ENCODE results near the gene LAYN.

LAYN gene

GRCh38 chr11:111502611-111503010 lies 37.9 kb upstream of the LAYN start:
- no peak for TF ChIP-seq CTCF (conservative IDR thresholded peaks at IDR 0.05; ENCODE audit: low read depth, low read length)
- Histone ChIP-seq H3K4me2 (no peak overlapping the region), H3K27me3 (ENCODE audit: insufficient read depth, low read depth) (no peaks in the 10 kb centered on the region), H3K36me3 (ENCODE audit: insufficient read depth) (no peaks in the 10 kb centered on the region), H3K4me3 (IDR thresholded peaks at IDR 0.05; ENCODE audit: insufficient read depth, low read depth, low read length) (no peak overlapping the region), H4K20me1 (ENCODE audit: insufficient read depth) (no peaks in the 10 kb centered on the region), H3K79me2 (ENCODE audit: insufficient read depth, low read depth) (no peaks in the 10 kb centered on the region), H3K9ac (no peak overlapping the region), H2AFZ (ENCODE audit: low read depth) (no peak overlapping the region), H3K27ac (no peak overlapping the region), H3K4me1 (ENCODE audit: low read depth, poor library complexity, severe bottlenecking) (no peaks in the 10 kb centered on the region)

GRCh38 chr11:111510311-111510710 lies 30.2 kb upstream of the LAYN start:
- TF ChIP-seq CTCF (conservative IDR thresholded peaks at IDR 0.05; ENCODE audit: low read depth, low read length): no peak
- H3K4me3 ChIP-seq (IDR thresholded peaks at IDR 0.05; ENCODE audit: insufficient read depth, low read depth, low read length): no peak overlapping the region
- H3K27me3 ChIP-seq (ENCODE audit: insufficient read depth, low read depth): no peaks in the 10 kb centered on the region
- no peak overlapping the region for H3K9ac ChIP-seq
- no peaks in the 10 kb centered on the region for H3K36me3 ChIP-seq (ENCODE audit: insufficient read depth)
- H3K4me1 ChIP-seq (ENCODE audit: low read depth, poor library complexity, severe bottlenecking): no peaks in the 10 kb centered on the region
- no peak overlapping the region for H3K27ac ChIP-seq
- H3K4me2 ChIP-seq: no peak overlapping the region
- no peak overlapping the region for H2AFZ ChIP-seq (ENCODE audit: low read depth)
- no peaks in the 10 kb centered on the region for H3K79me2 ChIP-seq (ENCODE audit: insufficient read depth, low read depth)
- H4K20me1 ChIP-seq (ENCODE audit: insufficient read depth): no peaks in the 10 kb centered on the region

GRCh38 chr11:111512296-111513239 lies 28.0 kb upstream of the LAYN start, which contains the start of gene BTG4:
Gene BTG4, minus strand, starts transcription at chr11:111512386. Its CDS starts 13,610 bp downstream, at chr11:111498776.
- H3K4me3 ChIP-seq (IDR thresholded peaks at IDR 0.05; ENCODE audit: insufficient read depth, low read depth, low read length): no peak within 1 kb of the TSS

GRCh38 chr11:111513240-111513605 lies 27.3 kb upstream of the LAYN start:
- Histone ChIP-seq H3K4me2 (peak overlapping the region; percentile 21; the same call in 1 of the 2 replicates), H3K36me3 (ENCODE audit: insufficient read depth) (no peaks in the 10 kb centered on the region), H3K4me1 (ENCODE audit: low read depth, poor library complexity, severe bottlenecking) (no peaks in the 10 kb centered on the region), H3K9ac (peak overlapping the region; percentile 51; the same call in 1 of the 2 replicates), H4K20me1 (ENCODE audit: insufficient read depth) (no peaks in the 10 kb centered on the region), H3K27me3 (ENCODE audit: insufficient read depth, low read depth) (no peaks in the 10 kb centered on the region), H3K79me2 (ENCODE audit: insufficient read depth, low read depth) (no peaks in the 10 kb centered on the region), H3K4me3 (IDR thresholded peaks at IDR 0.05; ENCODE audit: insufficient read depth, low read depth, low read length) (no peak overlapping the region), H3K27ac (no peak overlapping the region), H2AFZ (ENCODE audit: low read depth) (peak overlapping the region; percentile 22; the same call in 1 of the 2 replicates)
- TF ChIP-seq CTCF (conservative IDR thresholded peaks at IDR 0.05; ENCODE audit: low read depth, low read length): no peak

More at GRCh38 chr11:111512296-111513239, 28.0 kb upstream of the LAYN start, which contains the start of gene BTG4:
- TF ChIP-seq CTCF (conservative IDR thresholded peaks at IDR 0.05; ENCODE audit: low read depth, low read length): no peak
- Histone ChIP-seq H3K27me3 (ENCODE audit: insufficient read depth, low read depth) (no peaks in the 10 kb centered on the region), H3K36me3 (ENCODE audit: insufficient read depth) (no peaks in the 10 kb centered on the region), H3K27ac (no peak within 1 kb of the TSS), H4K20me1 (ENCODE audit: insufficient read depth) (no peaks in the 10 kb centered on the region), H3K79me2 (ENCODE audit: insufficient read depth, low read depth) (no peaks in the 10 kb centered on the region), H3K4me2 (peak within 1 kb of the TSS; percentile 21; the same call in 1 of the 2 replicates), H3K9ac (peak within 1 kb of the TSS; percentile 51; the same call in 1 of the 2 replicates), H3K4me1 (ENCODE audit: low read depth, poor library complexity, severe bottlenecking) (no peaks in the 10 kb centered on the region), H2AFZ (ENCODE audit: low read depth) (peak within 1 kb of the TSS; percentile 22; the same call in 1 of the 2 replicates)

Measured in KMS-11 (cell line).